PC-3 (cell line): ENCODE data around the gene MISP. TPM values are rescaled to one million over a fixed set of nuclear protein-coding genes. Genes with fewer than 3 reads are reported as not detected.

Experiments
- ATAC-seq: fragments of 200-7000 bp; cut with Tn5 transposase; 2 replicates; pipeline ENCODE4 v1.9.1; 2020; ENCODE audit warnings: mild to moderate bottlenecking, moderate library complexity
- BruUV-seq: library from RNA; stranded (reverse); fragments of 400-500 nt; replicated peaks from 2 replicates; lab custom pipeline; 2021; lab: Mats Ljungman, UMichigan
- CTCF ChIA-PET: fragments of 300-600 bp; sonication (Branson Sonifier 250); formaldehyde crosslinking; loops from one replicate; lab custom pipeline; 2022; ENCODE audit warnings: antibody characterized with exemption; lab: Charles Lee
- POLR2A ChIA-PET: fragments of 300-600 bp; sonication (Branson Sonifier 250); formaldehyde crosslinking; loops from one replicate; lab custom pipeline; 2022; ENCODE audit warnings: antibody characterized with exemption; ENCODE audit not compliant: unreplicated experiment; lab: Charles Lee
- DNase-seq: peaks from one replicate; pipeline ENCODE4 v3.0.0-alpha.2; 2015
- H2AFZ ChIP-seq: fragments of 300-600 bp; sonication (generic); 2 replicates; pipeline ENCODE4 v1.6.0; 2016; ENCODE audit warnings: antibody characterized with exemption, low read length
- H3F3A ChIP-seq: fragments of 300-600 bp; sonication (generic); one replicate; pipeline ENCODE4 v1.6.0; 2017; ENCODE audit warnings: antibody characterized with exemption, low read length, control low read depth, mild to moderate bottlenecking; ENCODE audit not compliant: unreplicated experiment
- H3K27ac ChIP-seq: fragments of 300-600 bp; sonication (generic); 2 replicates; pipeline ENCODE4 v1.5.1; 2016; ENCODE audit warnings: mild to moderate bottlenecking, low read length
- H3K27me3 ChIP-seq: fragments of 300-600 bp; sonication (generic); 2 replicates; pipeline ENCODE4 v1.6.1; 2016; ENCODE audit warnings: low read length, mixed read lengths
- H3K36me3 ChIP-seq: fragments of 300-600 bp; sonication (generic); 2 replicates; pipeline ENCODE4 v1.6.1; 2016; ENCODE audit warnings: low read depth, mixed run types, low read length, mixed read lengths
- H3K4me1 ChIP-seq: fragments of 300-600 bp; sonication (generic); 2 replicates; pipeline ENCODE4 v1.5.1; 2016; ENCODE audit warnings: low read length; ENCODE audit not compliant: insufficient read depth
- H3K4me2 ChIP-seq: fragments of 300-600 bp; sonication (generic); 2 replicates; pipeline ENCODE4 v1.6.0; 2016; ENCODE audit warnings: low read length
- H3K4me3 ChIP-seq: fragments of 300-600 bp; sonication (generic); 2 replicates; pipeline ENCODE4 v1.5.1; 2016; ENCODE audit warnings: mild to moderate bottlenecking, low read length, mixed read lengths
- H3K79me2 ChIP-seq: fragments of 300-600 bp; sonication (generic); 2 replicates; pipeline ENCODE4 v1.6.1; 2017; ENCODE audit warnings: low read length, mixed read lengths
- H3K9ac ChIP-seq: fragments of 300-600 bp; sonication (generic); 2 replicates; pipeline ENCODE4 v1.6.0; 2016; ENCODE audit warnings: mild to moderate bottlenecking, low read length
- H3K9me2 ChIP-seq: fragments of 300-600 bp; sonication (generic); replicated peaks from 2 replicates; pipeline ENCODE4 v1.6.1; 2016; ENCODE audit warnings: mixed run types, low read length, mixed read lengths
- H3K9me3 ChIP-seq: fragments of 300-600 bp; sonication (generic); 2 replicates; pipeline ENCODE4 v1.6.1; 2016; ENCODE audit warnings: low read length, mixed read lengths
- H4K20me1 ChIP-seq: fragments of 300-600 bp; sonication (generic); 2 replicates; pipeline ENCODE4 v1.6.1; 2016; ENCODE audit warnings: low read length, mixed read lengths
- EZH2 ChIP-seq: fragments of 300-600 bp; sonication (generic); IDR thresholded peaks from one replicate; pipeline ENCODE4 v1.6.1; 2017; ENCODE audit warnings: antibody characterized with exemption, mild to moderate bottlenecking, low read length; ENCODE audit not compliant: unreplicated experiment
- EZH2phosphoT487 ChIP-seq: fragments of 300-600 bp; sonication (generic); IDR thresholded peaks from 2 replicates; pipeline ENCODE4 v1.6.1; 2018; ENCODE audit warnings: mild to moderate bottlenecking, antibody characterized with exemption, low read length, borderline replicate concordance
- intact Hi-C: fragments of 100-400 bp; cut with micrococcal nuclease; formaldehyde crosslinking; loops from 2 replicates; pipeline ENCODE4 v1.9.0; 2023
- total RNA-seq: library from RNA; depleted of rRNA; stranded (reverse); fragments of >200 nt; gene quantifications from 2 replicates; pipeline ENCODE4 v1.2.3, GENCODE V29; 2014
- TF ChIP-seq, protein P1 (sequence below): fragments of 300-600 bp; sonication (generic); conservative IDR thresholded peaks from 2 replicates; pipeline ENCODE4 v1.5.1; 2017; ENCODE audit warnings: antibody characterized with exemption, low read depth, mild to moderate bottlenecking, low read length

Gene MISP
- total RNA-seq, 1 experiment from 2014 or later: 115 TPM

DNA sequence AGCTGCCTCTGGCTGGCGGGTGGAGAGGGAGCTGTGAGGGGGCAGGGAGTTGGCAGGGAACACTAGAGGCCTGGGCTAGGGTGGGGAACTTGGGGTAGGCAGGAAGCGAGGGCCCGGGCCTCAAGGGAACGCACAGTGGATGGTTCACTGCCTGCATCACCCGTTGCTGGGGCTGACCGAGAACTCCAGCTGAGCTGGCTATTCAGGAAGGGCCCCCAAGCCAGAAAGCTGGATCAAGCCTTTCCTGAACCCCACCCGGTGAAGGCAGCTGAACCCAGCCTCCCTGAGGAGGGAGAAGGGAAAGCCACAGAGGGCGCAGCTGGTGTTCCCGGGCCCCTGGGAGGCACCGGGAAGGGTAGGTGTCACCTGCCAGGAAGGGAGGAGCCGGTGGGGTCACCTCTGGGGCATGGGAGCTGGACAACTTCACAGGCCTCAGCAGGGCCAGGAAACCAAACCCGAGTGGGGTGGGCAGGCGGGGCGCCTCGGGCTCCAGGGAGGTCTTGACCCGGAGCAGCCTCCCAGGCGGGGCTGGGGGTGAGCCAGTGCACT is 28.3 kb upstream of the MISP start:
- Histone ChIP-seq H3K27me3 (no peaks in the 10 kb centered on the region), H3K27ac (no peak overlapping the region), H3K9ac (no peak overlapping the region), H3K4me3 (no peak overlapping the region), H3F3A (no peaks in the 10 kb centered on the region), H3K9me2 (no peaks in the 10 kb centered on the region), H4K20me1 (no peaks in the 10 kb centered on the region), H3K36me3 (no peaks in the 10 kb centered on the region), H3K79me2 (no peaks in the 10 kb centered on the region), H3K4me2 (no peak overlapping the region), H3K4me1 (no peaks in the 10 kb centered on the region), H2AFZ (no peak overlapping the region), H3K9me3 (no peaks in the 10 kb centered on the region)
- intact Hi-C loops: no loop called here
- ChIA-PET CTCF (no interaction called here), POLR2A (no interaction called here)
- no peak for ATAC-seq
- DNase-seq: no peak
- TF ChIP-seq EZH2 (no peak), EZH2phosphoT487 (no peak)
- TF ChIP-seq, protein P1, sequence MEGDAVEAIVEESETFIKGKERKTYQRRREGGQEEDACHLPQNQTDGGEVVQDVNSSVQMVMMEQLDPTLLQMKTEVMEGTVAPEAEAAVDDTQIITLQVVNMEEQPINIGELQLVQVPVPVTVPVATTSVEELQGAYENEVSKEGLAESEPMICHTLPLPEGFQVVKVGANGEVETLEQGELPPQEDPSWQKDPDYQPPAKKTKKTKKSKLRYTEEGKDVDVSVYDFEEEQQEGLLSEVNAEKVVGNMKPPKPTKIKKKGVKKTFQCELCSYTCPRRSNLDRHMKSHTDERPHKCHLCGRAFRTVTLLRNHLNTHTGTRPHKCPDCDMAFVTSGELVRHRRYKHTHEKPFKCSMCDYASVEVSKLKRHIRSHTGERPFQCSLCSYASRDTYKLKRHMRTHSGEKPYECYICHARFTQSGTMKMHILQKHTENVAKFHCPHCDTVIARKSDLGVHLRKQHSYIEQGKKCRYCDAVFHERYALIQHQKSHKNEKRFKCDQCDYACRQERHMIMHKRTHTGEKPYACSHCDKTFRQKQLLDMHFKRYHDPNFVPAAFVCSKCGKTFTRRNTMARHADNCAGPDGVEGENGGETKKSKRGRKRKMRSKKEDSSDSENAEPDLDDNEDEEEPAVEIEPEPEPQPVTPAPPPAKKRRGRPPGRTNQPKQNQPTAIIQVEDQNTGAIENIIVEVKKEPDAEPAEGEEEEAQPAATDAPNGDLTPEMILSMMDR: no peak
- no TSS peak for BruUV-seq

DNA sequence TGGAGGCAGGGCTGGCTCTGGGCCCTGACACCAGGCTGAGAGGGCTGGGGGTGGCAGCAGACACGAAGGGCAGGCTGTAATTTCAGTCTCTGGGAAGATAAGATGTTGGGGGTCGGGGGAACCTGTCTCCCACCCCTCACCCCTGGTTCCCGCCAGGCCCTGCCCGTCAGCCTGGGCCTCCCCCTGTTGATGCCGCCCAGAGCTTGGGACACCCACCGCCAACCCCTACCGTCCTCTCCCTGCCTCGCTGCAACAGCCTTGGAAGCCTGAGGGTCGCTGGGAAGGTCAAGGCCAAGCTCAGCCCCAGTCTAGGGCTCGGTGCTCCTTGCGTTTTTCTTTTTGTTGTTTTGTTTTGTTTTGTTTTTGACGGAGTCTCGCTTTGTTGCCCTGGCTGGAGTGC is 27.7 kb upstream of the MISP start:
- intact Hi-C loops: no loop called here
- Histone ChIP-seq H3K27ac (no peak overlapping the region), H2AFZ (no peak overlapping the region), H3K36me3 (no peaks in the 10 kb centered on the region), H3F3A (no peaks in the 10 kb centered on the region), H3K9me2 (no peaks in the 10 kb centered on the region), H3K4me2 (no peak overlapping the region), H4K20me1 (no peaks in the 10 kb centered on the region), H3K4me1 (no peaks in the 10 kb centered on the region), H3K27me3 (no peaks in the 10 kb centered on the region), H3K4me3 (no peak overlapping the region), H3K79me2 (no peaks in the 10 kb centered on the region), H3K9ac (no peak overlapping the region), H3K9me3 (no peaks in the 10 kb centered on the region)
- ATAC-seq: no peak
- no peak for DNase-seq
- BruUV-seq: no TSS peak
- POLR2A ChIA-PET: no interaction called here
- TF ChIP-seq EZH2 (no peak), EZH2phosphoT487 (no peak)
- TF ChIP-seq, protein P1: no peak
- CTCF ChIA-PET: no interaction called here

DNA sequence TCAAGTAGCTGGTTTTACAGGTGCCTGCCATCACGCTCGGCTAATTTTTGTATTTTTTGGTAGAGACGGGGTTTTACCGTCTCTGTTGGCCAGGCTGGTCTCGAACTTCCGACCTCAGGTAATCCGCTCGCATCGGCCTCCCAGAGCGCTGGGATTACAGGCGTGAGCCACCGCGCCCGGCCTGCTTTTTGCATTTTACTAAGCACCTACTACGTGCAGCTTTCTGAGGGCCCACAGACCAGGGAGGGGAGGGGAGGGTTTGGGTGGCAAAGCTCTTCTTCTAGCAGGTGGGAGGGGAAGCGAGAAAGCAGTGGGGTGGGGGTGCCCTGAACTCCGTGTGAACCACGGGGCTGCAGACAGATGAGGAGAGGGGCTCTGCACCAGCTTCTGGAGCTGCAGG is 27.2 kb upstream of the MISP start:
- POLR2A ChIA-PET: no interaction called here
- H3K9me3 ChIP-seq: no peaks in the 10 kb centered on the region
- BruUV-seq: no TSS peak

More for the DNA sequence above, 27.2 kb upstream of the MISP start:
- Histone ChIP-seq H3K9ac (no peak overlapping the region), H4K20me1 (no peaks in the 10 kb centered on the region), H3F3A (no peaks in the 10 kb centered on the region), H3K27me3 (no peaks in the 10 kb centered on the region), H3K4me1 (no peaks in the 10 kb centered on the region), H3K9me2 (no peaks in the 10 kb centered on the region), H2AFZ (no peak overlapping the region), H3K27ac (no peak overlapping the region), H3K4me3 (no peak overlapping the region), H3K4me2 (no peak overlapping the region), H3K36me3 (no peaks in the 10 kb centered on the region), H3K79me2 (no peaks in the 10 kb centered on the region)
- no peak for ATAC-seq
- CTCF ChIA-PET: no interaction called here
- intact Hi-C loops: no loop called here
- no peak for DNase-seq
- TF ChIP-seq, protein P1: no peak
- no peak for TF ChIP-seq EZH2
- no peak for TF ChIP-seq EZH2phosphoT487
